CD4-positive, alpha-beta T cell (primary cell): ENCODE measurements around the gene RAPH1. TPM values are rescaled to one million over a fixed set of nuclear protein-coding genes. Genes with fewer than 3 reads are reported as not detected.
"Not testable (repeated sequence)": the region's sequence is repeated elsewhere in the genome, so short reads cannot be mapped to it uniquely, and the experiment has no call there.

Source experiments
- ATAC-seq: fragments of 200-7000 bp; cut with Tn5 transposase; one replicate; pipeline ENCODE4 v1.10.0; 2022; ENCODE audit warnings: mild to moderate bottlenecking; ENCODE audit not compliant: poor library complexity
- CTCF ChIA-PET: fragments of 350-600 bp; sonication (Branson Sonifier 250); formaldehyde crosslinking; loops from one replicate; lab custom pipeline; 2021; ENCODE audit warnings: antibody characterized with exemption, inconsistent platforms; lab: Charles Lee
- POLR2A ChIA-PET: fragments of 350-600 bp; sonication (Branson Sonifier 250); formaldehyde crosslinking; loops from one replicate; lab custom pipeline; 2021; ENCODE audit warnings: antibody characterized with exemption, inconsistent platforms; lab: Charles Lee
- DNase-seq, 14 experiments: peaks; one replicate each; pipeline ENCODE4 v3.0.0-alpha.2; 2013 to 2020; ENCODE audit warnings: mixed read lengths in 2 of 14
- H3K27ac ChIP-seq, 2 donors: one replicate each; pipeline versions ENCODE4 v1.5.1 to v1.7.0; 2013; ENCODE audit warnings: low read length in 2 of 2, low read depth in 1 of 2, mild to moderate bottlenecking in 1 of 2
- H3K27me3 ChIP-seq, 2 experiments: 1 replicate in 1 of 2; 2 replicates in 1 of 2; pipeline versions ENCODE4 v1.6.1 to v1.7.0; 2013; ENCODE audit warnings: low read length in 2 of 2, control low read depth in 1 of 2, mild to moderate bottlenecking in 1 of 2, moderate library complexity in 1 of 2; ENCODE audit not compliant: insufficient read depth in 2 of 2, control insufficient read depth in 1 of 2
- H3K36me3 ChIP-seq: one replicate; pipeline ENCODE4 v1.6.1; 2013; ENCODE audit warnings: low read length, control low read depth; ENCODE audit not compliant: insufficient read depth
- H3K4me1 ChIP-seq: one replicate; pipeline ENCODE4 v1.6.1; 2013; ENCODE audit warnings: low read length, control low read depth; ENCODE audit not compliant: insufficient read depth
- H3K4me3 ChIP-seq: one replicate; pipeline ENCODE4 v1.5.1; 2013; ENCODE audit warnings: mild to moderate bottlenecking, low read length, moderate library complexity
- H3K9me3 ChIP-seq, 2 experiments: 1 replicate in 1 of 2; 2 replicates in 1 of 2; pipeline versions ENCODE4 v1.6.1 to v1.7.0; 2013; ENCODE audit warnings: low read length in 2 of 2, mild to moderate bottlenecking in 2 of 2, control low read depth in 1 of 2, moderate library complexity in 1 of 2; ENCODE audit not compliant: control insufficient read depth in 1 of 2, insufficient read depth in 1 of 2
- H3K27ac Mint-ChIP-seq: one replicate; pipeline ENCODE4 v1.8.0; 2020; ENCODE audit warnings: mixed read lengths
- H3K27me3 Mint-ChIP-seq: one replicate; pipeline ENCODE4 v1.8.0; 2021; ENCODE audit warnings: mixed read lengths
- H3K36me3 Mint-ChIP-seq: one replicate; pipeline ENCODE4 v1.8.0; 2021; ENCODE audit warnings: low read depth, mixed read lengths
- H3K4me1 Mint-ChIP-seq: one replicate; pipeline ENCODE4 v1.8.0; 2021; ENCODE audit warnings: low read depth, mixed read lengths
- H3K4me3 Mint-ChIP-seq: one replicate; pipeline ENCODE4 v1.8.0; 2020; ENCODE audit warnings: mild to moderate bottlenecking, mixed read lengths
- H3K9me3 Mint-ChIP-seq: one replicate; pipeline ENCODE4 v1.8.0; 2020; ENCODE audit warnings: mixed read lengths
- CTCF ChIP-seq: fragments of 200-600 bp; IDR thresholded peaks from one replicate; pipeline ENCODE4 v1.8.0; 2022; ENCODE audit warnings: antibody characterized with exemption, mild to moderate bottlenecking
- intact Hi-C, 2 experiments: fragments of 100-400 bp; cut with DNase I in 1 of 2; cut with micrococcal nuclease in 1 of 2; formaldehyde crosslinking; loops; one replicate each; pipeline versions ENCODE4 v1.15.1 to v1.9.0; 2023 to 2025; cut with DNase I, micrococcal nuclease
- total RNA-seq, 174 experiments: library from RNA in 2 of 174; stranded (reverse) in 2 of 174; gene quantifications; one replicate each; pipeline ENCODE4 v1.2.3 and lab custom pipeline; 2021 to 2026

Gene RAPH1
- total RNA-seq, 2 experiments from 2014 or later: 4.3 to 5.8 TPM

- POLR2A ChIA-PET: no interaction called here
- no peaks in the 10 kb centered on the region for H3K4me1 ChIP-seq
- CTCF ChIA-PET: no interaction called here
Measured at GRCh38 chr2:203510941-203511305, 24.2 kb downstream of the RAPH1 start.

GRCh38 chr2:203510256-203510940 lies 24.7 kb downstream of the RAPH1 start:
- DNase-seq: no peak
- ATAC-seq: no peak
- no peaks in the 10 kb centered on the region for H3K4me1 ChIP-seq
- POLR2A ChIA-PET: no interaction called here
- no peak overlapping the region for H3K4me3 ChIP-seq
- no peaks in the 10 kb centered on the region for H3K27me3 ChIP-seq
- no peaks in the 10 kb centered on the region for H3K27me3 Mint-ChIP-seq
- CTCF ChIA-PET: interaction anchor here (1.2 kb wide), 1 partner anchor 12 kb away, joined by 3 read pairs; no protein-coding TSS in a partner anchor
- H3K36me3 ChIP-seq: no peaks in the 10 kb centered on the region
- H3K4me3 Mint-ChIP-seq: no peak overlapping the region
- intact Hi-C loops: no loop called here
- no peaks in the 10 kb centered on the region for H3K9me3 ChIP-seq
- no peak for TF ChIP-seq CTCF
- H3K4me1 Mint-ChIP-seq: peaks cover 4% of the 10 kb centered on the region
- H3K27ac Mint-ChIP-seq: no peak overlapping the region
- no peaks in the 10 kb centered on the region for H3K9me3 Mint-ChIP-seq
- no peaks in the 10 kb centered on the region for H3K36me3 Mint-ChIP-seq
- H3K27ac ChIP-seq: no peak overlapping the region

More at GRCh38 chr2:203510941-203511305, 24.2 kb downstream of the RAPH1 start:
- peaks cover 4% of the 10 kb centered on the region for H3K4me1 Mint-ChIP-seq
- no peaks in the 10 kb centered on the region for H3K9me3 Mint-ChIP-seq
- no peak overlapping the region for H3K27ac Mint-ChIP-seq
- H3K36me3 Mint-ChIP-seq: no peaks in the 10 kb centered on the region
- Histone ChIP-seq H3K36me3 (no peaks in the 10 kb centered on the region), H3K27me3 (no peaks in the 10 kb centered on the region), H3K9me3 (no peaks in the 10 kb centered on the region), H3K27ac (no peak overlapping the region), H3K4me3 (no peak overlapping the region)
- no peaks in the 10 kb centered on the region for H3K27me3 Mint-ChIP-seq
- TF ChIP-seq CTCF: no peak
- ATAC-seq (no peak), DNase-seq (no peak)
- intact Hi-C loops: no loop called here
- no peak overlapping the region for H3K4me3 Mint-ChIP-seq

DNA sequence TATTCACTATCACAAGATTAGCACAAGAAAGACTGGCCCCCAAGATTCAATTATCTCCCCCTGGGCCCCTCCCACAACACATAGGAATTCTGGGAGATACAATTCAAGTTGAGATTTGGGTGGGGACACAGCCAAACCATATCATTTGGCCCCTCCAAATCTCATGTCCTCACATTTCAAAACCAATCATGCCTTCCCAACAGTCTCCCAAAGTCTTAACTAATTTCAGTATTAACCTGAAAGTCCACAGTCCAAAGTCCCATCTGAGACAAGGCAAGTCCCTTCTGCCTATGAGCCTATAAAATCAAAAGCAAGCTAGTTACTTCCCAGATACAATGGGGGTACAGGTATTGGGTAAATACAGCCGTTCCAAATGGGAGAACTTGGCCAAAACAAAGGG lies 31.6 kb downstream of the RAPH1 start:
- intact Hi-C loops, H3K27me3 Mint-ChIP-seq, H3K4me3 ChIP-seq, H3K4me1 ChIP-seq, ATAC-seq, H3K27ac ChIP-seq, DNase-seq, H3K9me3 Mint-ChIP-seq, H3K36me3 Mint-ChIP-seq, POLR2A ChIA-PET, H3K9me3 ChIP-seq, CTCF ChIA-PET, H3K27ac Mint-ChIP-seq, H3K36me3 ChIP-seq, H3K27me3 ChIP-seq, H3K4me3 Mint-ChIP-seq: not testable (repeated sequence)
- peaks cover 25% of the 10 kb centered on the region for H3K4me1 Mint-ChIP-seq

DNA sequence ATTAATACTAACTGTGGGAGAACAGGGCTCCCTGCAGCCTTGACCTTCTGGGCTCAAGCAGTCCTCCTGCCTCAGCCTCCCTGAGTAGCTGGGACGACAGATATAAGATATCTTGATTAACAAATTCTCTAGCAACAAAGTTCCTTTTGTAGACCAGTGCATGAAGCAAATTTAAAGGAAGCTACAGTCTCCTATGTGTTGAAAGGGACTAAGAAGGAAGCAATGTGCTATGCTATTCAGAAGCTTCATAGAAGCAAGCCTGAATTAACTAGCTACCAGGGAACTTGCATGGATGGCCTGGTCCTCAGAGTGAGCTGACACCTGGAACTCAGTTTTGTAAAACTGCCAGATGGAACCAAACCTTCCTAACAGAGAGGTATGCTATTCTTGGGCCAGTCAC lies 33.2 kb downstream of the RAPH1 start:
- H3K4me1 ChIP-seq: no peaks in the 10 kb centered on the region
- no peaks in the 10 kb centered on the region for H3K9me3 ChIP-seq
- H3K4me3 ChIP-seq: no peak overlapping the region
- Mint-ChIP-seq H3K27ac (no peak overlapping the region), H3K4me1 (peaks cover 32% of the 10 kb centered on the region), H3K9me3 (peaks cover 2% of the 10 kb centered on the region), H3K36me3 (no peaks in the 10 kb centered on the region), H3K4me3 (no peak overlapping the region), H3K27me3 (no peaks in the 10 kb centered on the region)
- DNase-seq: no peak
- TF ChIP-seq CTCF: no peak
- H3K27me3 ChIP-seq: no peaks in the 10 kb centered on the region
- no peak for ATAC-seq
- H3K27ac ChIP-seq: no peak overlapping the region
- intact Hi-C loops: no loop called here
- ChIA-PET POLR2A (no interaction called here), CTCF (no interaction called here)
- H3K36me3 ChIP-seq: no peaks in the 10 kb centered on the region
